ENCODE data around the gene FRG2. TPM values are rescaled to one million over a fixed set of nuclear protein-coding genes. Genes with fewer than 3 reads are reported as not detected.
"Not testable (repeated sequence)": the region's sequence is repeated elsewhere in the genome, so short reads cannot be mapped to it uniquely, and the experiment has no call there.

Gene FRG2
- not detected in 2 replicates for total RNA-seq (2014; rRNA removed; shearing (Covaris generic))

DNA sequence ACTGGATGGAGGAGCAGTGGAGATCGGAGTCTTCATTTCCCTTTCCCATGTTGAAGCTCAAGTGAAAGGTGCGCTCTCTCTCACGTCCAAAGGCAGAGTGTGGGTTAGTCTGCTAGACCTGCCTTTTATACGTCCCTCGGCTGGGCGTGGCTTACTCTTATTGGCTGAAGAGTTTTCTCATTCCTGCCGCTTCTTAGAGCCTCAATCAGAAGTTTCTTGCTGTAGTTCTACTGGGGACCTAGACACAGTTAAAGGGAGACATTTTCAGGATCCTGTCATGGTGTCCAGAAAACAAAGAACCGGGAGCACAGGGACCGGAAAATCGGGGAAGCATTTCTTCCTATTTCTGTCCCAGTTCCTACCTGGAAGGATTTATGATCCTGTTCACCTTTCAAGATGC is at the start of gene FRG2:
Gene FRG2, minus strand, starts transcription at position 101 of the 400 bp plus-strand sequence. Its CDS starts 52 bp downstream, at position 49.
- not testable (repeated sequence) for H3K4me1 ChIP-seq (replicated peaks); H3K27me3 ChIP-seq (replicated peaks); H3K27ac ChIP-seq; H3K36me3 ChIP-seq; H3K9me3 ChIP-seq (replicated peaks); DNase-seq (ENCODE audit: low read depth in 1 of 2, low spot score in 2 of 2); H3K4me3 ChIP-seq

DNA sequence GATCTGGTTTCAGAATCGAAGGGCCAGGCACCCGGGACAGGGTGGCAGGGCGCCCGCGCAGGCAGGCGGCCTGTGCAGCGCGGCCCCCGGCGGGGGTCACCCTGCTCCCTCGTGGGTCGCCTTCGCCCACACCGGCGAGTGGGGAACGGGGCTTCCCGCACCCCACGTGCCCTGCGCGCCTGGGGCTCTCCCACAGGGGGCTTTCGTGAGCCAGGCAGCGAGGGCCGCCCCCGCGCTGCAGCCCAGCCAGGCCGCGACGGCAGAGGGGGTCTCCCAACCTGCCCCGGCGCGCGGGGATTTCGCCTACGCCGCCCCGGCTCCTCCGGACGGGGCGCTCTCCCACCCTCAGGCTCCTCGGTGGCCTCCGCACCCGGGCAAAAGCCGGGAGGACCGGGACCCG is 41.3 kb upstream of the FRG2 start:
- H3K27me3 ChIP-seq (replicated peaks); H3K9me3 ChIP-seq (replicated peaks); H3K4me1 ChIP-seq (replicated peaks); H3K4me3 ChIP-seq; H3K36me3 ChIP-seq; H3K27ac ChIP-seq; DNase-seq (ENCODE audit: low read depth in 1 of 2, low spot score in 2 of 2): not testable (repeated sequence)

DNA sequence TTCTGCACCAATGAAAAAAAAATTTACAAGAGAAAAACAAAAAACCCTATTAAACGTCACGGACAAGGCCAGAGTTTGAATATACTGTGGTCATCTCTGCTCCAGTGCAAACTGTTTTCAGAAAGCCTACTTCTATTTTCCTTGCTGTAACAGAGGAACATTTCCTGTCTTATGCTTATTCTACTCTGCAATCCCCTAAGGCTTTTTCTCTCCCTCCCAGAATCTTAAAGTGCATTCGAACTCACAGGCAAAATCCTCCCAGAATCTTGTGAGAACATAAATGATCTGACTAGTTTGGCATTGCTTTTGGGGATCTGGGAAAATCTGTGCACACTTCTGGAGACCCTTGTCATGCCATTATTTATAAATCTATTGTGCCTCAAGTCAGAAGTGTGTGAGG is 37.7 kb upstream of the FRG2 start:
- H3K4me1 ChIP-seq (replicated peaks); H3K27me3 ChIP-seq (replicated peaks); H3K27ac ChIP-seq; H3K36me3 ChIP-seq; DNase-seq (ENCODE audit: low read depth in 1 of 2, low spot score in 2 of 2); H3K9me3 ChIP-seq (replicated peaks); H3K4me3 ChIP-seq: not testable (repeated sequence)

DNA sequence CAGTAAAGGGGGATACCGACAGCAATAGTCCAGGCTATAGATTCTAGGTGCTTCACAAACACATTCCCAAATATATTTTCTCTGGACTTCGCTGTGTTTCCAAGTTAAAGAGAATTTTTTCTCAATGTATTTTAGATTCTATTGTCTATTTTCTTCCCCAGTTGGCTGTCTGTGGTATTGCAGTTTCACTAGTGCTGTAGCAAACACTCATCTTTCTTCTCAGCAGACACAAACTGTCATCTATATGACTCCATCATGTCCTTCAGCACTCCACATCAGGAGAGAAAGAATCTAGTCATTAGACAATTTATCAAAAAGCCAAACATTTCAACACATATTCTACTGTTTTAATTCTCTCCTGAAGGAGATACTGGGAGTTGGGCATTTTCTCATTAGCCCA is 37.3 kb upstream of the FRG2 start, which contains the start of gene DBET:
Gene DBET, plus strand, starts transcription at position 161 of the 400 bp plus-strand sequence.
- H3K9me3 ChIP-seq (replicated peaks); H3K36me3 ChIP-seq; H3K27me3 ChIP-seq (replicated peaks); H3K27ac ChIP-seq; H3K4me3 ChIP-seq; H3K4me1 ChIP-seq (replicated peaks); DNase-seq (ENCODE audit: low read depth in 1 of 2, low spot score in 2 of 2): not testable (repeated sequence)

DNA sequence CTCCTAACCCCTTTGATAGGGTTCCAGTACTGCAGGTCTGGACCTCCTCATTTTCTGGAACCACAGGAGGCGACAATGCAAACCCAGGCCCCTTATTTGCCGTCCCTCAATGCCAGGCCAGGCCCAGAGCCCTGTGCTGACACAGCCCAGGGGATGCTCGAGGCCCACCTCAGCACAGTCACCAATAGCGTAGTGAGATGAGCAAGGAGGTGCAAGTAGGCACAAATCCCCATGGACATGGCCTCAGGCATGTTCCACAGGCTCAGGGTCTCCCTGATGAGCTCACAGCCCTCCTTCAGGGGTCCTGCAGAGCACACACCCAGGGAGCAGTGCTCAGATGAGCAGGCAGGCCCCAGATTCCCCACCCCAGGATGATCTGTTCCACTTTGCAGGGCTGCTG is 31.9 kb upstream of the FRG2 start:
- H3K4me3 ChIP-seq; H3K27ac ChIP-seq; H3K9me3 ChIP-seq (replicated peaks); DNase-seq (ENCODE audit: low read depth in 1 of 2, low spot score in 2 of 2); H3K36me3 ChIP-seq; H3K4me1 ChIP-seq (replicated peaks); H3K27me3 ChIP-seq (replicated peaks): not testable (repeated sequence)

DNA sequence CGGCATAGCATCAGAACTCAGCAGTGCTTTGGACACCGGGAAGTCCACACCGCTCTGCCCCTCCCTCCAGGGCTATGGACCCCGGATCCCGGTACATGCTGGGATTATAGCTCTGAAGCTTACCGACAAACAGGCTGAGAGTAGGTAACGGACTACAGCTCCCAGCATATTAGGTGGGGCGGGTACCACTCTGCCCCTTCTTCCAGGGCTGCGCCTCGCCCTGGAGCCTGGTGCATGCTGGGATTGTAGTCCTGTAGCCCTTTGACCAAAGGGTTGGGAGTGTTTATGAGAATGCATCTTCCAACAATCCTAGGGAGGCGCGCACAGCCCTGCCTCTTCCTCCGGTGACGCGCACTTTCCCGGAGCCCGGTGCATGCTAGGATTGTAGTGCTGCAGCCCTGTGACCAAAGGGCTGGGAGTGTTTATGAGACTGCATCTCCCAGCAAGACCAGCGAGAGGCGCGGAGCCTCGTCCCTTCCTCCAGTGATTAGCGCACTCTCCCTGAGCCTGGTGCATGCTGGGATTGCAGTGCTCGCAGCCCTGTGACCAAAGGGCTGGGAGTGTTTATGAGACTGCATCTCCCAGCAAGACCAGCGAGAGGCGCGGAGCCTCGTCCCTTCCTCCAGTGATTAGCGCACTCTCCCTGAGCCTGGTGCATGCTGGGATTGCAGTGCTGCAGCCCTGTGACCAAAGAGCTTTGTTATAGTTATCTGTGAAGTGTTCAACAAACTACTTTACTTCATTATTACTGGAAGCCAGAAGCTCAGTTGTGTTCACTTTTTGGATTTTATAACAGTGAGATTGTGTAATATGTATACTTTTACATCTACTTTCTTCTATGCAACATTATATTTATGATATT is 22.6 kb upstream of the FRG2 start:
- H3K36me3 ChIP-seq; H3K4me3 ChIP-seq; H3K27ac ChIP-seq; H3K4me1 ChIP-seq (replicated peaks); H3K9me3 ChIP-seq (replicated peaks); DNase-seq (ENCODE audit: low read depth in 1 of 2, low spot score in 2 of 2); H3K27me3 ChIP-seq (replicated peaks): not testable (repeated sequence)

DNA sequence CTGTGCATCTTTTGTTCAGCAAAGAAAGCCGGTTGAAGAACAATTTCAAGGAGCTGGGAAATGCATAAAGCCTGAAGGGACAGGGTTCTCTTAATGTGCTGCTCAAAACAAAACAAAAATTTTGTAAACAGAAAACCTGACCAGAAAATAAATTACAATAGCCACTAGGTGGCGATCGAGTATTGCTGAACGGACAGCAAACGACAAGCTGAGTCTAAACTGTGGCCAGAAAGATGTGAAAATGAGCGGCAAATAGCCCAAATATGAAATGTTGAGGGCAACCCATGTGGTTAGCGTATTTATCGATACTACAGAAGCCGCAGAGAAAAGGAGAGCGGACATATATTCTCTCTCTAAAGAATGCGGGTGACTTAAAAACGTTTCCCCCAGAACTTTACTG is 20.6 kb upstream of the FRG2 start:
- H3K27me3 ChIP-seq (replicated peaks); H3K27ac ChIP-seq; H3K4me1 ChIP-seq (replicated peaks); DNase-seq (ENCODE audit: low read depth in 1 of 2, low spot score in 2 of 2); H3K36me3 ChIP-seq; H3K4me3 ChIP-seq; H3K9me3 ChIP-seq (replicated peaks): not testable (repeated sequence)

DNA sequence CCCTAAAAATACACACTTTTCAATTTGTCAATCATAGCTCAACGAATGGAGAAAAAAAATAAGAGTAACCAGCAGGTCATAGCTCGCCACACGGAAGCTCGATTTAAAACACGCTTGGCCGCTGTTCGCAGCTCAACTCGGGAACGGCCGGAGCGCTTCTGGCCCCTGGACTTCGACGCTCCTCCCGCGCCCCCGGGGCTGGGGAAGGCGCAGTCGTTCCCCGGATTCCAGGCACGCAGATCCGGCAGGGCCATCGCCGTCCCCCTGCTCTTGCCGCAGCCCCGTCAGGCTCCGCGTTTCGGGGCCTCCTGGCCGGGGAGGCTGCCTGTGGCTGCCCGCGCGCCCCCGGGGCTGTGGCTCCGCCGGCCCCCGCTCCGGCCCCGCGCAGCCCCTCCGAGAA is 13.8 kb upstream of the FRG2 start:
- H3K27me3 ChIP-seq (replicated peaks); H3K4me1 ChIP-seq (replicated peaks); H3K27ac ChIP-seq; H3K9me3 ChIP-seq (replicated peaks); H3K4me3 ChIP-seq; H3K36me3 ChIP-seq; DNase-seq (ENCODE audit: low read depth in 1 of 2, low spot score in 2 of 2): not testable (repeated sequence)

DNA sequence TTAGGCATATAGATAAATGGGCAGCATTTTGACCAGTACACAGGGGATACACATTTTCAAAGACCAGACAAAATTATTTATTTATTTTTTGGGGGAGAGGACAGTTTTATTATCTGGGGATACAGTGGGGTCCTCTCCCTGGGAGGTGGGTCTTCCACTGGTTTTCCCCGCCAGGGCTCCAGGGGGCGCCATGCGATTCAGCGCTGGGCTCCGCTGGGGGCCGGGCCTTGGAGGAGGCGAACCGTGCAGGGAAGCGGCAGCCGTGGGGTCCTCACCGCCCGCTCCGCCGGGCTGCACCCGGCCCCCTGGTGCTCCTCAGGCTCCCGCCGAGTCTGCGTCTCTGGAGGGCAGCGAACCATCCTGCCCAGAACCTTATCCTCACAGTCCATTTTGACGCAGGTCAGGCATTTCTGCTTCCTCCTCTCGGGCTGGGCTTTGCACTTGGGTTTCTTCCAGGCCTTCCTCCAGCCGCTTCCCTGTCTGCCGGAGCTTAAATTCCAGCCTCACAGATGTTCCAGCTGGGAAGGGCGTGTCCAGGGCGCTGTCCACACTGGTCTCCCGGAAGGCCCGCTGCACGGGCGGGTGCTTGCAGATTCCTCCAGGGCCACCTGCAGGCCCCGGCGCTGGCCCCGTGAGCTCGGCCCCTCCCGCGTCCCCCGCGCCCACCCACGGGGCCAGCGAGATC is 10.8 kb upstream of the FRG2 start:
- not testable (repeated sequence) for H3K4me3 ChIP-seq; H3K27me3 ChIP-seq (replicated peaks); H3K4me1 ChIP-seq (replicated peaks); H3K27ac ChIP-seq; H3K9me3 ChIP-seq (replicated peaks); H3K36me3 ChIP-seq; DNase-seq (ENCODE audit: low read depth in 1 of 2, low spot score in 2 of 2)

DNA sequence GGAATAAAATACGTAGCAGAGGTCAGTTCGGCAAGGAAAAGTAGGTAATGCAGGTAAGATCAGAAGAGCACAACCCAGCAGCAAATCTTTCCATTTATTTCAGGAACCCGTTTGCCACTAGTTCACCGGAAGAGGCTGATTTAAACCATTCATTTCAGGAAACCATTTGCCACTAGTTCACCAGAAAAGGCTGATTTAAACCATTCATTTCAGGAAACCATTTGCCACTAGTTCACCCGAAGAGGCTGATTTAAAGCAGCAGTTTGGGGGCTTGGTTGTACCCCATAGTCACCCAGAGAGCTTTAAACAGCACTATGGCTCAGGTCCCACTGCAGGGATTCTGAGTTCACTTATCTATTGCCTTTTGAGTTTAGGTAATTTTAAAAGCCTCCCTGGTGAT is 4.2 kb upstream of the FRG2 start:
- not testable (repeated sequence) for H3K4me3 ChIP-seq; H3K4me1 ChIP-seq (replicated peaks); DNase-seq (ENCODE audit: low read depth in 1 of 2, low spot score in 2 of 2); H3K9me3 ChIP-seq (replicated peaks); H3K36me3 ChIP-seq; H3K27me3 ChIP-seq (replicated peaks); H3K27ac ChIP-seq

DNA sequence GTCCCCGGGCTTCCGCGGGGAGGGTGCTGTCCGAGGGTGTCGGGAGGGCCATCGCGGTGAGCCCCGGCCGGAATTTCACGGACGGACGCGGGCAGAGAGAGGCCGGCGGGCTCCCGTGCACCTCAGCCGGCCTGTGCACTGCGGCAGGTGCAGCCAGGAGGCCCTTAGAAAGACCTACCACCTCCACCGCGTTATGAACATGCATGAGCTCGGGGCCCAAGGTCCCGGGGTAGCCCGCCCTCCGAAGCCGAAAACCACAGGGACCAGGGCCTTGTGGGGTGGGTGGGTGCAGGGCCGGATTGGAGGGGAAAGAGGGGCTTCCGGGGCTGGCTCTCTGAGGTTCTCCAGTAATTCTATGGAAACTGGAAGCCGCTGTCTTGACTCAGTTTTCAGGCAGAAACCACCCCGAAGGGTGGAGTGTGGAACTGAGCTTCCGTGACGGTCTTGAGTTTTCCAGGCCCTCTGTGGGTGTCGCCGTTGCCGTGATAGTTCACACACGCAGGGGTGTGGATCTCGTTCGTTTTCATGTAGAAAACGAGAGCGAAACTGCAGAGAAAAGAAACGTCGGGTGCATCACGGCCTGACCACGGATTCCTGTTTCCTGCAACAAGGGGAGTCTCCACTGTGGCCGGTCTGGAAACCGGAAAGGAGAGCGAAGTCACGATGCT is 4.3 kb downstream of the FRG2 start:
- H3K9me3 ChIP-seq (replicated peaks); H3K36me3 ChIP-seq; DNase-seq (ENCODE audit: low read depth in 1 of 2, low spot score in 2 of 2); H3K27ac ChIP-seq; H3K4me1 ChIP-seq (replicated peaks); H3K27me3 ChIP-seq (replicated peaks); H3K4me3 ChIP-seq: not testable (repeated sequence)

DNA sequence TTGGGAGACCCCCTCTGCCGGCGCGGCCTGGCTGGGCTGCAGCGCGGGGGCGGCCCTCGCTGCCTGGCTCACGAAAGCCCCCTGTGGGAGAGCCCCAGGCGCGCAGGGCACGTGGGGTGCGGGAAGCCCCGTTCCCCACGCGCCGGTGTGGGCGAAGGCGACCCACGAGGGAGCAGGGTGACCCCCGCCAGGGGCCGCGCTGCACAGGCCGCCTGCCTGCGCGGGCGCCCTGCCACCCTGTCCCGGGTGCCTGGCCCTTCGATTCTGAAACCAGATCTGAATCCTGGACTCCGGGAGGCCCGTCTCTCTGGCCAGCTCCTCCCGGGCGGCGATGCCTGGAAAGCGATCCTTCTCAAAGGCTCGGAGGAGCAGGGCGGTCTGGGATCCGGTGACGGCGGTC is 5.1 kb downstream of the FRG2 start:
- not testable (repeated sequence) for H3K4me3 ChIP-seq; H3K36me3 ChIP-seq; H3K9me3 ChIP-seq (replicated peaks); H3K27ac ChIP-seq; H3K4me1 ChIP-seq (replicated peaks); DNase-seq (ENCODE audit: low read depth in 1 of 2, low spot score in 2 of 2); H3K27me3 ChIP-seq (replicated peaks)

DNA sequence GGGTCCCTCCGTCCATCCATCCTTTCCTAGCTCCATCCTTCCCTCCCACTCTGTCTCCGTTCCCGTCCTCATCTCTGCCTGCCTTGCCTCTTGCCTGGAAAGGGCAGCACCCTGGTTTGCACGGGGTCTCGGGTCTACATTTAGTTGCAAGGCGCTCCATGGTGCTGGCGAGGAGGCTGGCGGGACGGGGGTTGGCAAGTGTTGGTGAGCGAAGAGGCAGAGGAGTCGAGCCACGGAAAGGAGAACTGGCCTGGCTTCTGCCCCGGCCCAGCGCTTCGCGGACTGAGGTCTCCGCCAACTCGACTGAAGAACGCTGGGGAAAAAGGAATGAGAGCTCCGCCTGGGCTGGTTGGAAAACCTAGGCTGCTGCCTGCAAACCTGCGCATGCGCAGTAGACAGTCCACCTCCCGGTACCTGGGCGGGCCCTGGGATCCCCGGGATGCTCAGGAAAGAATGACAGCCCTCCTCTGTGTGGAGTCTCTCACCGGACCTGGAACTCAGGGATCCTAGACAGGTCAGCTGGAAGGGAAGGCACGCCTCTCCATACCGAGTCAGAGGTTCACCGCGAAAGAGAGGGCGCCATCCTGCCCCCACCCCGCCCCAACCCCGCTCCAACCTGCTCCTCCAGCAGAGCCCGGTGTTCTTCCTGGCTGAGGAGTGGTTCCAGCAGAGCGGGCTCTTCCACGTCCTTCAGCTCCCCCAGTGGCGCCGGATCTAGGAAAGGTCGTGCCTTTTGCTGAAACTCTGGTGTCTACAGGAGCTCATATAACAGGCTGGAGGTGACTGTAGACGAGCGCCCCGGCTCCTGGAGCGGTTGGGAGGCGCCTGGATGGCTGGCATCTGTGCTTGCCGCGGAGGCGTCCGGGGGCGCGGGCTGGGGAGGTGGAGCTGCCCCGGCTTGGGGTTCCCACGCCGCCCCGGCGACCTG is 6.0 kb downstream of the FRG2 start:
- H3K9me3 ChIP-seq (replicated peaks), result no peaks in the 10 kb centered on the region; the same call in 1 of the 2 replicates
- no peaks in the 10 kb centered on the region for H3K36me3 ChIP-seq
- no peak overlapping the region for H3K4me3 ChIP-seq
- no peaks in the 10 kb centered on the region for H3K4me1 ChIP-seq (replicated peaks)
- H3K27me3 ChIP-seq (replicated peaks), result no peaks in the 10 kb centered on the region
- DNase-seq (ENCODE audit: low read depth in 1 of 2, low spot score in 2 of 2), result no peak
- H3K27ac ChIP-seq, result no peak overlapping the region
